Fibroblast of lung (primary cell): Measurements from ENCODE around the gene ZPLD1.

Experiments
- CTCF ChIP-seq, 2 donors: IDR thresholded peaks in 1 of 2; conservative IDR thresholded peaks in 1 of 2; 1 replicate in 1 of 2; 2 replicates in 1 of 2; pipeline ENCODE4 v1.5.1; 2011 to 2012; ENCODE audit warnings: low read length in 2 of 2, control low read depth in 1 of 2, inconsistent platforms in 1 of 2, low read depth in 1 of 2, mild to moderate bottlenecking in 1 of 2
- EZH2 ChIP-seq: IDR thresholded peaks from 2 replicates; pipeline ENCODE4 v1.5.1; 2012; ENCODE audit warnings: low read length, control low read depth, mild to moderate bottlenecking; ENCODE audit errors: missing control alignments

DNA sequence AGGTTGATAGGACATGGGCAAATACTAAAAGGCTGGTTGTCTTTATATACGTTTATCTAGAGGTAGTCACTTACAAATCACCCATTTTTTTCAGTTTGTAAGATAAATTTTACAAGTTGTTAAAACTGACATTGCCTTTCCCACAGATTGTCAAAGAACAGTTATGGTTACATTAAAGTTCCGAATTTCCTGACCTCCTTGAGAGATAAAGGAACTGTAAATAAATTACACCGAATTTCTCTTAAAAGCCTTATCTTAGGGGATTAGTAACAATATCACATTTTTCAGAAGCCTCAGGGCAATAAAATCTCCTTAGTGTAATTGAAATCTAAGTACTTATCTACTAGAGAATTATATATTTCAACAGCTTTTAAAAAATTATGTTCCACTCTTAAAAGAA is 49.5 kb downstream of the ZPLD1 start:
- no peak for TF ChIP-seq CTCF (conservative IDR thresholded peaks at IDR 0.05 in 1 of 2, IDR thresholded peaks at IDR 0.05 in 1 of 2; ENCODE audit: low read depth in 1 of 2, low read length in 2 of 2)
- TF ChIP-seq EZH2 = no peak
